OCI-LY7 (cell line): ENCODE measurements around the gene ATXN1. TPM values are rescaled to one million over a fixed set of nuclear protein-coding genes. Genes with fewer than 3 reads are reported as not detected.

Source experiments
- BruUV-seq: library from RNA; stranded (reverse); fragments of 400-500 nt; replicated peaks from 2 replicates; lab custom pipeline; 2021; lab: Mats Ljungman, UMichigan
- CTCF ChIA-PET: fragments of 300-600 bp; sonication (Branson Sonifier 250); formaldehyde crosslinking; loops from one replicate; lab custom pipeline; 2022; ENCODE audit warnings: antibody characterized with exemption; ENCODE audit not compliant: unreplicated experiment; lab: Charles Lee
- POLR2A ChIA-PET: fragments of 300-600 bp; sonication (Branson Sonifier 250); formaldehyde crosslinking; loops from one replicate; lab custom pipeline; 2022; ENCODE audit warnings: antibody characterized with exemption; lab: Charles Lee
- DNase-seq: peaks from one replicate; pipeline ENCODE4 v3.0.0-alpha.2; 2015; ENCODE audit warnings: low spot score
- H2AFZ ChIP-seq: fragments of 200-600 bp; sonication (generic), shearing (Covaris generic); 2 replicates; pipeline ENCODE4 v1.6.1; 2014; ENCODE audit warnings: mild to moderate bottlenecking, antibody characterized with exemption, low read length, moderate library complexity
- H3K27ac ChIP-seq: fragments of 200-600 bp; sonication (generic); 2 replicates; pipeline ENCODE4 v1.5.1; 2014; ENCODE audit warnings: mixed run types, low read depth, mild to moderate bottlenecking, moderate library complexity, low read length, inconsistent platforms; ENCODE audit not compliant: poor library complexity, severe bottlenecking
- H3K36me3 ChIP-seq: fragments of 200-600 bp; sonication (generic); 2 replicates; pipeline ENCODE4 v1.6.1; 2014; ENCODE audit warnings: mild to moderate bottlenecking, antibody characterized with exemption, low read length, moderate library complexity, mixed read lengths; ENCODE audit not compliant: insufficient read depth
- H3K4me1 ChIP-seq: fragments of 200-600 bp; sonication (generic); 2 replicates; pipeline ENCODE4 v1.5.1; 2014; ENCODE audit warnings: mild to moderate bottlenecking, low read length; ENCODE audit not compliant: insufficient read depth, poor library complexity, severe bottlenecking
- H3K4me2 ChIP-seq: fragments of 200-600 bp; sonication (generic); 2 replicates; pipeline ENCODE4 v1.6.1; 2014; ENCODE audit warnings: mild to moderate bottlenecking, low read length
- H3K4me3 ChIP-seq: fragments of 200-600 bp; sonication (generic); 2 replicates; pipeline ENCODE4 v1.5.1; 2014; ENCODE audit warnings: mild to moderate bottlenecking, low read depth, low read length; ENCODE audit not compliant: poor library complexity, severe bottlenecking
- H3K79me2 ChIP-seq: fragments of 200-600 bp; sonication (generic); 2 replicates; pipeline ENCODE4 v1.6.1; 2016; ENCODE audit warnings: low read depth, mild to moderate bottlenecking, low read length, moderate library complexity, mixed read lengths; ENCODE audit not compliant: insufficient read depth
- H3K9me2 ChIP-seq: fragments of 200-600 bp; sonication (generic); 2 replicates; pipeline ENCODE4 v1.6.1; 2016; ENCODE audit warnings: mild to moderate bottlenecking, low read length, mixed read lengths; ENCODE audit not compliant: insufficient read depth
- H3K9me3 ChIP-seq: fragments of 200-600 bp; sonication (generic); 2 replicates; pipeline ENCODE4 v1.6.1; 2014; ENCODE audit warnings: mild to moderate bottlenecking, mixed run types, low read length, mixed read lengths
- H4K20me1 ChIP-seq: fragments of 200-600 bp; sonication (generic); 2 replicates; pipeline ENCODE4 v1.6.1; 2014; ENCODE audit warnings: mild to moderate bottlenecking, antibody characterized with exemption, low read length, moderate library complexity, mixed read lengths; ENCODE audit not compliant: insufficient read depth
- CTCF ChIP-seq: fragments of 200-600 bp; sonication (generic); conservative IDR thresholded peaks from 2 replicates; pipeline ENCODE4 v1.5.1; 2014; ENCODE audit warnings: mild to moderate bottlenecking, antibody characterized with exemption, low read length, moderate library complexity, mixed read lengths
- EZH2phosphoT487 ChIP-seq: fragments of 200-600 bp; sonication (generic); IDR thresholded peaks from 2 replicates; pipeline ENCODE4 v1.6.1; 2018; ENCODE audit warnings: low read depth, borderline replicate concordance, mild to moderate bottlenecking, mixed run types, antibody characterized with exemption, low read length, moderate library complexity, mixed read lengths
- intact Hi-C: fragments of 100-400 bp; cut with micrococcal nuclease; formaldehyde crosslinking; loops from one replicate; pipeline ENCODE4 v1.10.0; 2022; ENCODE audit not compliant: unreplicated experiment
- total RNA-seq, 2 experiments: library from RNA; depleted of rRNA in 1 of 2; stranded (reverse); fragments of >200 nt in 1 of 2; shearing (Covaris generic) in 1 of 2; gene quantifications; 2 replicates each; pipeline ENCODE4 v1.2.3, GENCODE V29; 2014 to 2022

The ATXN1 gene
- total RNA-seq, 2 experiments from 2014 or later: not detected

GRCh38 chr6:16399158-16399557 lies 362.1 kb downstream of the ATXN1 start:
- intact Hi-C loops: no loop called here
- POLR2A ChIA-PET: no interaction called here

GRCh38 chr6:16398587-16398986 lies 362.7 kb downstream of the ATXN1 start:
- H3K79me2 ChIP-seq: no peaks in the 10 kb centered on the region
- no peaks in the 10 kb centered on the region for H3K4me1 ChIP-seq
- H3K36me3 ChIP-seq: no peaks in the 10 kb centered on the region
- H3K27ac ChIP-seq: no peak overlapping the region
- no peaks in the 10 kb centered on the region; the same call in 1 of the 2 replicates for H3K9me2 ChIP-seq
- no peaks in the 10 kb centered on the region for H4K20me1 ChIP-seq
- intact Hi-C loops: no loop called here
- POLR2A ChIA-PET: interaction anchor here (0.6 kb wide), 1 partner anchor 408 kb away, joined by 3 read pairs; no protein-coding TSS in a partner anchor
- DNase-seq: no peak
- CTCF ChIA-PET: no interaction called here
- H2AFZ ChIP-seq: no peak overlapping the region
- TF ChIP-seq CTCF: no peak
- TF ChIP-seq EZH2phosphoT487: no peak
- no peak overlapping the region for H3K4me3 ChIP-seq
- BruUV-seq: no TSS peak
- H3K9me3 ChIP-seq: no peaks in the 10 kb centered on the region
- no peak overlapping the region for H3K4me2 ChIP-seq

More at GRCh38 chr6:16399158-16399557, 362.1 kb downstream of the ATXN1 start:
- DNase-seq: no peak
- no peaks in the 10 kb centered on the region for H4K20me1 ChIP-seq
- no peaks in the 10 kb centered on the region for H3K4me1 ChIP-seq
- no peak overlapping the region for H3K27ac ChIP-seq
- no peak overlapping the region for H2AFZ ChIP-seq
- H3K4me2 ChIP-seq: no peak overlapping the region
- H3K36me3 ChIP-seq: no peaks in the 10 kb centered on the region
- no peak overlapping the region for H3K4me3 ChIP-seq
- no peaks in the 10 kb centered on the region for H3K79me2 ChIP-seq
- H3K9me2 ChIP-seq: no peaks in the 10 kb centered on the region; the same call in 1 of the 2 replicates
- no TSS peak for BruUV-seq
- TF ChIP-seq CTCF: no peak
- TF ChIP-seq EZH2phosphoT487: no peak
- CTCF ChIA-PET: no interaction called here
- H3K9me3 ChIP-seq: no peaks in the 10 kb centered on the region

GRCh38 chr6:16397623-16398022 lies 363.6 kb downstream of the ATXN1 start:
- ChIA-PET CTCF (no interaction called here), POLR2A (no interaction called here)
- no peaks in the 10 kb centered on the region for H4K20me1 ChIP-seq
- DNase-seq: no peak
- H3K36me3 ChIP-seq: no peaks in the 10 kb centered on the region
- no peak overlapping the region for H3K4me2 ChIP-seq
- no peak overlapping the region for H2AFZ ChIP-seq
- H3K79me2 ChIP-seq: no peaks in the 10 kb centered on the region
- H3K4me1 ChIP-seq: no peaks in the 10 kb centered on the region
- intact Hi-C loops: no loop called here
- BruUV-seq: no TSS peak
- no peak overlapping the region for H3K27ac ChIP-seq
- H3K4me3 ChIP-seq: no peak overlapping the region
- H3K9me2 ChIP-seq: no peaks in the 10 kb centered on the region; the same call in 1 of the 2 replicates
- no peaks in the 10 kb centered on the region for H3K9me3 ChIP-seq
- TF ChIP-seq CTCF: no peak
- TF ChIP-seq EZH2phosphoT487: no peak
